Measurements from ENCODE around the gene B4GALT5.

The B4GALT5 gene

GRCh38 chr20:49701916-49702315 lies 11.8 kb downstream of the B4GALT5 start:
- H3K9me3 ChIP-seq (ENCODE audit: control insufficient read depth, insufficient read depth, low read length) = no peaks in the 10 kb centered on the region
- no peaks in the 10 kb centered on the region for H3K27me3 ChIP-seq (ENCODE audit: control insufficient read depth, insufficient read depth, low read length)
- no CpG with 5 or more reads among the region's 8 CpGs for WGBS (ENCODE audit: insufficient coverage, insufficient read length)
- H3K4me1 ChIP-seq (ENCODE audit: control insufficient read depth, insufficient read depth, low read length) = 0 out of 2 replicates have a peak, but pooled peaks cover 5% of the 10 kb centered on the region
- H3K36me3 ChIP-seq (ENCODE audit: control insufficient read depth, insufficient read depth, low read length) = no peaks in the 10 kb centered on the region
- no peak overlapping the region for H3K27ac ChIP-seq (ENCODE audit: low read length)
- H3K4me3 ChIP-seq (ENCODE audit: low read length) = no peak overlapping the region
- no peak for DNase-seq (ENCODE audit: low read depth, low spot score)

- no peaks in the 10 kb centered on the region for H3K9me3 ChIP-seq (ENCODE audit: control insufficient read depth, insufficient read depth, low read length)
- no peak overlapping the region for H3K27ac ChIP-seq (ENCODE audit: low read length)
- H3K4me1 ChIP-seq (ENCODE audit: control insufficient read depth, insufficient read depth, low read length) = 0 out of 2 replicates have a peak, but pooled peaks cover 3% of the 10 kb centered on the region
- DNase-seq (ENCODE audit: low read depth, low spot score) = no peak
- H3K4me3 ChIP-seq (ENCODE audit: low read length) = no peak overlapping the region
- no peaks in the 10 kb centered on the region for H3K36me3 ChIP-seq (ENCODE audit: control insufficient read depth, insufficient read depth, low read length)
- no peaks in the 10 kb centered on the region for H3K27me3 ChIP-seq (ENCODE audit: control insufficient read depth, insufficient read depth, low read length)
- no CpG with 5 or more reads among the region's 5 CpGs for WGBS (ENCODE audit: insufficient coverage, insufficient read length)
Observed at GRCh38 chr20:49701241-49701790, 12.4 kb downstream of the B4GALT5 start.

- 0 out of 2 replicates have a peak, but pooled peaks cover 3% of the 10 kb centered on the region for H3K4me1 ChIP-seq (ENCODE audit: control insufficient read depth, insufficient read depth, low read length)
- no peak overlapping the region for H3K4me3 ChIP-seq (ENCODE audit: low read length)
- no peaks in the 10 kb centered on the region for H3K9me3 ChIP-seq (ENCODE audit: control insufficient read depth, insufficient read depth, low read length)
- H3K27me3 ChIP-seq (ENCODE audit: control insufficient read depth, insufficient read depth, low read length) = no peaks in the 10 kb centered on the region
- no CpG with 5 or more reads among the region's 7 CpGs for WGBS (ENCODE audit: insufficient coverage, insufficient read length)
- H3K27ac ChIP-seq (ENCODE audit: low read length) = no peak overlapping the region
- DNase-seq (ENCODE audit: low read depth, low spot score) = no peak
- no peaks in the 10 kb centered on the region for H3K36me3 ChIP-seq (ENCODE audit: control insufficient read depth, insufficient read depth, low read length)
Observed at GRCh38 chr20:49700411-49701185, 13.1 kb downstream of the B4GALT5 start.

GRCh38 chr20:49699200-49699992 lies 14.3 kb downstream of the B4GALT5 start:
- H3K27ac ChIP-seq (ENCODE audit: low read length) = no peak overlapping the region
- H3K36me3 ChIP-seq (ENCODE audit: control insufficient read depth, insufficient read depth, low read length) = no peaks in the 10 kb centered on the region
- 0 out of 2 replicates have a peak, but pooled peaks cover 1% of the 10 kb centered on the region for H3K4me1 ChIP-seq (ENCODE audit: control insufficient read depth, insufficient read depth, low read length)
- H3K27me3 ChIP-seq (ENCODE audit: control insufficient read depth, insufficient read depth, low read length) = no peaks in the 10 kb centered on the region
- H3K9me3 ChIP-seq (ENCODE audit: control insufficient read depth, insufficient read depth, low read length) = no peaks in the 10 kb centered on the region
- no peak for DNase-seq (ENCODE audit: low read depth, low spot score)
- WGBS (ENCODE audit: insufficient coverage, insufficient read length) = no CpG with 5 or more reads among the region's 6 CpGs
- no peak overlapping the region for H3K4me3 ChIP-seq (ENCODE audit: low read length)

- Histone ChIP-seq H3K27me3 (ENCODE audit: control insufficient read depth, insufficient read depth, low read length) (no peaks in the 10 kb centered on the region), H3K36me3 (ENCODE audit: control insufficient read depth, insufficient read depth, low read length) (no peaks in the 10 kb centered on the region), H3K4me1 (ENCODE audit: control insufficient read depth, insufficient read depth, low read length) (0 out of 2 replicates have a peak, but pooled peaks cover 1% of the 10 kb centered on the region), H3K27ac (ENCODE audit: low read length) (no peak overlapping the region), H3K4me3 (ENCODE audit: low read length) (no peak overlapping the region), H3K9me3 (ENCODE audit: control insufficient read depth, insufficient read depth, low read length) (no peaks in the 10 kb centered on the region)
- WGBS (ENCODE audit: insufficient coverage, insufficient read length) = 100% methylated on average over 1 of the region's 5 CpGs
- DNase-seq (ENCODE audit: low read depth, low spot score) = no peak
Observed at GRCh38 chr20:49698477-49698876, 15.2 kb downstream of the B4GALT5 start.

GRCh38 chr20:49697071-49697470 lies 16.6 kb downstream of the B4GALT5 start:
- no CpG with 5 or more reads among the region's 6 CpGs for WGBS (ENCODE audit: insufficient coverage, insufficient read length)
- H3K36me3 ChIP-seq (ENCODE audit: control insufficient read depth, insufficient read depth, low read length) = no peaks in the 10 kb centered on the region
- H3K27ac ChIP-seq (ENCODE audit: low read length) = no peak overlapping the region
- H3K27me3 ChIP-seq (ENCODE audit: control insufficient read depth, insufficient read depth, low read length) = no peaks in the 10 kb centered on the region
- H3K4me3 ChIP-seq (ENCODE audit: low read length) = no peak overlapping the region
- H3K4me1 ChIP-seq (ENCODE audit: control insufficient read depth, insufficient read depth, low read length) = no peaks in the 10 kb centered on the region
- DNase-seq (ENCODE audit: low read depth, low spot score) = no peak
- no peaks in the 10 kb centered on the region for H3K9me3 ChIP-seq (ENCODE audit: control insufficient read depth, insufficient read depth, low read length)

- H3K4me1 ChIP-seq (ENCODE audit: control insufficient read depth, insufficient read depth, low read length) = no peaks in the 10 kb centered on the region
Observed at GRCh38 chr20:49696594-49696993, 17.1 kb downstream of the B4GALT5 start.

GRCh38 chr20:49695830-49696229 lies 17.8 kb downstream of the B4GALT5 start:
- no peak overlapping the region for H3K4me3 ChIP-seq (ENCODE audit: low read length)
- no peaks in the 10 kb centered on the region for H3K4me1 ChIP-seq (ENCODE audit: control insufficient read depth, insufficient read depth, low read length)
- no peaks in the 10 kb centered on the region for H3K36me3 ChIP-seq (ENCODE audit: control insufficient read depth, insufficient read depth, low read length)
- WGBS (ENCODE audit: insufficient coverage, insufficient read length) = no CpG with 5 or more reads among the region's 3 CpGs
- no peak overlapping the region for H3K27ac ChIP-seq (ENCODE audit: low read length)
- no peak for DNase-seq (ENCODE audit: low read depth, low spot score)
- H3K9me3 ChIP-seq (ENCODE audit: control insufficient read depth, insufficient read depth, low read length) = no peaks in the 10 kb centered on the region
- no peaks in the 10 kb centered on the region for H3K27me3 ChIP-seq (ENCODE audit: control insufficient read depth, insufficient read depth, low read length)

More at GRCh38 chr20:49696594-49696993, 17.1 kb downstream of the B4GALT5 start:
- Histone ChIP-seq H3K9me3 (ENCODE audit: control insufficient read depth, insufficient read depth, low read length) (no peaks in the 10 kb centered on the region), H3K36me3 (ENCODE audit: control insufficient read depth, insufficient read depth, low read length) (no peaks in the 10 kb centered on the region), H3K27ac (ENCODE audit: low read length) (no peak overlapping the region), H3K27me3 (ENCODE audit: control insufficient read depth, insufficient read depth, low read length) (no peaks in the 10 kb centered on the region), H3K4me3 (ENCODE audit: low read length) (no peak overlapping the region)
- no CpG with 5 or more reads among the region's 2 CpGs for WGBS (ENCODE audit: insufficient coverage, insufficient read length)
- no peak for DNase-seq (ENCODE audit: low read depth, low spot score)

- Histone ChIP-seq H3K9me3 (ENCODE audit: control insufficient read depth, insufficient read depth, low read length) (no peaks in the 10 kb centered on the region), H3K27ac (ENCODE audit: low read length) (no peak overlapping the region), H3K4me1 (ENCODE audit: control insufficient read depth, insufficient read depth, low read length) (no peaks in the 10 kb centered on the region), H3K36me3 (ENCODE audit: control insufficient read depth, insufficient read depth, low read length) (no peaks in the 10 kb centered on the region), H3K27me3 (ENCODE audit: control insufficient read depth, insufficient read depth, low read length) (no peaks in the 10 kb centered on the region), H3K4me3 (ENCODE audit: low read length) (no peak overlapping the region)
- DNase-seq (ENCODE audit: low read depth, low spot score) = no peak
- WGBS (ENCODE audit: insufficient coverage, insufficient read length) = no CpG with 5 or more reads among the region's 2 CpGs
Observed at GRCh38 chr20:49694450-49695071, 19.1 kb downstream of the B4GALT5 start.
